Measurements from ENCODE around the gene ANGEL2. TPM values are rescaled to one million over a fixed set of nuclear protein-coding genes. Genes with fewer than 3 reads are reported as not detected.

Gene ANGEL2
- total and polyA plus RNA-seq, 2 of the 13 experiments (the other 11 are each of a cell fraction or from before 2014, with no cell fraction given): 12.3 to 25.4 TPM

DNA sequence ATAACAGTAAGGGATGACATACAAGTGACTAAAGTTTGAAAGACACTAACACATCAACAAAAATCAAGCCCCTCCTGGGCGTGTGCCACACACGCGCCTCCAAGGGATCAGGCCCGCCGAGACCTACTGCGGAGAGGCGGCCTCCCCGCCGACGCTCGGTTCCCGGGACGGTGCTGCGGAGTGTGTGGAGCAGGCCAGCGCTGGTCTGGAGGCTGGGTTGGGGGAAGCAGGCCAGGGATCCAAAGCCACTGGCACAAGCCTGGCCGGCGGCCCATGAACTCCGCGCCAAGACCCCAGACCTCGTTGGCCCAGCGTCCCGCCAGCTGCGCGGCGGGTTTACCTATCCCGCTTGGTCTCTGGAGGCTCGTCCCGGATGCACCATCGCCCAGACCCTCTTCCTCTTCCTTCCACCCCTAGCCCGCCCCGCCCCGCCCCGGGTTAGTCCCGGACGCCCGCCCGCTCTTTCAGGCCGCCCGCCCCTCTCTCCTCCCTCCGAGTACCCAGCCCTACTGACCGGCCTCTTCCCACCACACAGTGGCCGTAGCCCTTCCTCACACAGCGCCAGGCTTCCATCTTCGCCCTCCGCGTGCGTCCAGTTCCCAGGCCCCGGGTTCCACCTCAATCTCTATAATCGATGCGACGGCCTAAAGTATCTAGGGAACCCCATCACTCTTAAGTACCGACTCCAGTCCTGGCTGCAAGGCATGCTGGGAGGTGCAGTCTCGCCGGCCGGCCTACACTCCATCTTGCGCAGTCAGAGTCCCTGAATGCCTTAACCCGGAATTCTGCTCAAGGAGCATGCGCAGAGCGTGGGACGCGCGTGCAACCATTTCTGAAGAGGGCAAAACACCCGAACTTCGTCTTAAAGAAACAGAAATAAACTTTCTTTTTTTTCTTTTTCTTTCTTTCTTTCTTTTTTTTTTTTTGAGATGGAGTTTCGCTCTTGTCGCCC is at the start of gene ANGEL2 (continued):
- TF ChIP-seq, protein P1, sequence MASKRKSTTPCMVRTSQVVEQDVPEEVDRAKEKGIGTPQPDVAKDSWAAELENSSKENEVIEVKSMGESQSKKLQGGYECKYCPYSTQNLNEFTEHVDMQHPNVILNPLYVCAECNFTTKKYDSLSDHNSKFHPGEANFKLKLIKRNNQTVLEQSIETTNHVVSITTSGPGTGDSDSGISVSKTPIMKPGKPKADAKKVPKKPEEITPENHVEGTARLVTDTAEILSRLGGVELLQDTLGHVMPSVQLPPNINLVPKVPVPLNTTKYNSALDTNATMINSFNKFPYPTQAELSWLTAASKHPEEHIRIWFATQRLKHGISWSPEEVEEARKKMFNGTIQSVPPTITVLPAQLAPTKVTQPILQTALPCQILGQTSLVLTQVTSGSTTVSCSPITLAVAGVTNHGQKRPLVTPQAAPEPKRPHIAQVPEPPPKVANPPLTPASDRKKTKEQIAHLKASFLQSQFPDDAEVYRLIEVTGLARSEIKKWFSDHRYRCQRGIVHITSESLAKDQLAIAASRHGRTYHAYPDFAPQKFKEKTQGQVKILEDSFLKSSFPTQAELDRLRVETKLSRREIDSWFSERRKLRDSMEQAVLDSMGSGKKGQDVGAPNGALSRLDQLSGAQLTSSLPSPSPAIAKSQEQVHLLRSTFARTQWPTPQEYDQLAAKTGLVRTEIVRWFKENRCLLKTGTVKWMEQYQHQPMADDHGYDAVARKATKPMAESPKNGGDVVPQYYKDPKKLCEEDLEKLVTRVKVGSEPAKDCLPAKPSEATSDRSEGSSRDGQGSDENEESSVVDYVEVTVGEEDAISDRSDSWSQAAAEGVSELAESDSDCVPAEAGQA (IDR thresholded peaks at IDR 0.05; ENCODE audit: low read depth): peak; percentile 96
- TF ChIP-seq, protein P1 (CRISPR knock-in tag; IDR thresholded peaks at IDR 0.05; ENCODE audit: borderline replicate concordance): 0 out of 2 replicates have a peak, but pooled peaks have one; percentile 29
- TF ChIP-seq ZKSCAN5 (CRISPR knock-in tag; IDR thresholded peaks at IDR 0.05): peak; percentile 66; the same call in 1 of the 2 replicates
- TF ChIP-seq HNRNPL (IDR thresholded peaks at IDR 0.05; ENCODE audit: low read depth, low read length): no peak
- no peak for TF ChIP-seq TCF7 (IDR thresholded peaks at IDR 0.05; ENCODE audit: low read depth)
- TF ChIP-seq, protein P2, sequence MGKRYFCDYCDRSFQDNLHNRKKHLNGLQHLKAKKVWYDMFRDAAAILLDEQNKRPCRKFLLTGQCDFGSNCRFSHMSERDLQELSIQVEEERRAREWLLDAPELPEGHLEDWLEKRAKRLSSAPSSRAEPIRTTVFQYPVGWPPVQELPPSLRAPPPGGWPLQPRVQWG (CRISPR knock-in tag; IDR thresholded peaks at IDR 0.05; ENCODE audit: borderline replicate concordance, low read depth): no peak
- no peak for TF ChIP-seq ZNF703 (CRISPR knock-in tag; IDR thresholded peaks at IDR 0.05; ENCODE audit: borderline replicate concordance)
- TF ChIP-seq, protein P3, sequence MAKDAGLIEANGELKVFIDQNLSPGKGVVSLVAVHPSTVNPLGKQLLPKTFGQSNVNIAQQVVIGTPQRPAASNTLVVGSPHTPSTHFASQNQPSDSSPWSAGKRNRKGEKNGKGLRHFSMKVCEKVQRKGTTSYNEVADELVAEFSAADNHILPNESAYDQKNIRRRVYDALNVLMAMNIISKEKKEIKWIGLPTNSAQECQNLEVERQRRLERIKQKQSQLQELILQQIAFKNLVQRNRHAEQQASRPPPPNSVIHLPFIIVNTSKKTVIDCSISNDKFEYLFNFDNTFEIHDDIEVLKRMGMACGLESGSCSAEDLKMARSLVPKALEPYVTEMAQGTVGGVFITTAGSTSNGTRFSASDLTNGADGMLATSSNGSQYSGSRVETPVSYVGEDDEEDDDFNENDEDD (CRISPR knock-in tag; IDR thresholded peaks at IDR 0.05; ENCODE audit: borderline replicate concordance): peak; percentile 35; the same call in 1 of the 2 replicates
- TF ChIP-seq MAFF (IDR thresholded peaks at IDR 0.05; ENCODE audit: low read depth, low read length): no peak
- no peak for TF ChIP-seq FOXK2 (IDR thresholded peaks at IDR 0.05)
- TF ChIP-seq, protein P4, sequence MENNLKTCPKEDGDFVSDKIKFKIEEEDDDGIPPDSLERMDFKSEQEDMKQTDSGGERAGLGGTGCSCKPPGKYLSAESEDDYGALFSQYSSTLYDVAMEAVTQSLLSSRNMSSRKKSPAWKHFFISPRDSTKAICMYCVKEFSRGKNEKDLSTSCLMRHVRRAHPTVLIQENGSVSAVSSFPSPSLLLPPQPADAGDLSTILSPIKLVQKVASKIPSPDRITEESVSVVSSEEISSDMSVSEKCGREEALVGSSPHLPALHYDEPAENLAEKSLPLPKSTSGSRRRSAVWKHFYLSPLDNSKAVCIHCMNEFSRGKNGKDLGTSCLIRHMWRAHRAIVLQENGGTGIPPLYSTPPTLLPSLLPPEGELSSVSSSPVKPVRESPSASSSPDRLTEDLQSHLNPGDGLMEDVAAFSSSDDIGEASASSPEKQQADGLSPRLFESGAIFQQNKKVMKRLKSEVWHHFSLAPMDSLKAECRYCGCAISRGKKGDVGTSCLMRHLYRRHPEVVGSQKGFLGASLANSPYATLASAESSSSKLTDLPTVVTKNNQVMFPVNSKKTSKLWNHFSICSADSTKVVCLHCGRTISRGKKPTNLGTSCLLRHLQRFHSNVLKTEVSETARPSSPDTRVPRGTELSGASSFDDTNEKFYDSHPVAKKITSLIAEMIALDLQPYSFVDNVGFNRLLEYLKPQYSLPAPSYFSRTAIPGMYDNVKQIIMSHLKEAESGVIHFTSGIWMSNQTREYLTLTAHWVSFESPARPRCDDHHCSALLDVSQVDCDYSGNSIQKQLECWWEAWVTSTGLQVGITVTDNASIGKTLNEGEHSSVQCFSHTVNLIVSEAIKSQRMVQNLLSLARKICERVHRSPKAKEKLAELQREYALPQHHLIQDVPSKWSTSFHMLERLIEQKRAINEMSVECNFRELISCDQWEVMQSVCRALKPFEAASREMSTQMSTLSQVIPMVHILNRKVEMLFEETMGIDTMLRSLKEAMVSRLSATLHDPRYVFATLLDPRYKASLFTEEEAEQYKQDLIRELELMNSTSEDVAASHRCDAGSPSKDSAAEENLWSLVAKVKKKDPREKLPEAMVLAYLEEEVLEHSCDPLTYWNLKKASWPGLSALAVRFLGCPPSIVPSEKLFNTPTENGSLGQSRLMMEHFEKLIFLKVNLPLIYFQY (CRISPR knock-in tag; IDR thresholded peaks at IDR 0.05; ENCODE audit: borderline replicate concordance): no peak
- TF ChIP-seq, protein P5, sequence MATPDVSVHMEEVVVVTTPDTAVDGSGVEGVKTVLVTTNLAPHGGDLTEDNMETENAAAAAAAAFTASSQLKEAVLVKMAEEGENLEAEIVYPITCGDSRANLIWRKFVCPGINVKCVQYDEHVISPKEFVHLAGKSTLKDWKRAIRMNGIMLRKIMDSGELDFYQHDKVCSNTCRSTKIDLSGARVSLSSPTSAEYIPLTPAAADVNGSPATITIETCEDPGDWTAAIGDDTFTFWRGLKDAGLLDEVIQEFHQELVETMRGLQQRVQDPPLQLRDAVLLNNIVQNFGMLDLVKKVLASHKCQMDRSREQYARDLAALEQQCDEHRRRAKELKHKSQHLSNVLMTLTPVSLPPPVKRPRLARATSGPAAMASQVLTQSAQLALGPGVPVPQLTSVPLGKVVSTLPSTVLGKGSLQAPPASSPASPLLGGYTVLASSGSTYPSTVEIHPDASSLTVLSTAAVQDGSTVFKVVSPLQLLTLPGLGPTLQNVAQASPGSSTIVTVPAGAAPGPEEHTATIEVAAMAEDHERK (CRISPR knock-in tag; IDR thresholded peaks at IDR 0.05; ENCODE audit: low read depth): peak; percentile 29; the same call in 1 of the 2 replicates
- no peak; the same call in 1 of the 2 replicates for TF ChIP-seq ZNF543 (CRISPR knock-in tag; IDR thresholded peaks at IDR 0.05)
- TF ChIP-seq SATB2 (CRISPR knock-in tag; IDR thresholded peaks at IDR 0.05): peak; percentile 44; the same call in 1 of the 2 replicates

Data from HepG2 (cell line).